Pancreas (tissue), 10 donors: ENCODE data around the gene PPCS. TPM values are rescaled to one million over a fixed set of nuclear protein-coding genes. Genes with fewer than 3 reads are reported as not detected.

Experiments
- ATAC-seq, 4 donors: fragments of 200-7000 bp; cut with Tn5 transposase; one replicate each; pipeline versions ENCODE4 v1.8.0 to v1.9.1; 2020; ENCODE audit warnings: mild to moderate bottlenecking in 4 of 4, moderate library complexity in 4 of 4
- DNase-seq, 6 donors: peaks; one replicate each; pipeline ENCODE4 v3.0.0-alpha.2; 2020
- FAIRE-seq: peaks from 2 replicates; lab custom pipeline; 2012; peaks lifted over from hg19 to GRCh38; lab: Jason Lieb, UNC
- H3K27ac ChIP-seq, 4 donors: fragments of 200-600 bp; sonication (generic); 1 replicate in 3 of 4; 2 replicates in 1 of 4; pipeline versions ENCODE4 v1.5.0 to v1.8.0; 2020
- H3K27me3 ChIP-seq, 4 donors: fragments of 200-600 bp; one replicate each; pipeline ENCODE4 v1.8.0; 2021
- H3K36me3 ChIP-seq, 3 donors: fragments of 200-600 bp; sonication (generic) in 1 of 3; one replicate each; pipeline versions ENCODE4 v1.5.0 to v1.8.0; 2020 to 2021
- H3K4me1 ChIP-seq, 3 donors: fragments of 200-600 bp; one replicate each; pipeline ENCODE4 v1.8.0; 2021
- H3K4me3 ChIP-seq, 4 donors: fragments of 200-600 bp; sonication (generic) in 2 of 4; one replicate each; pipeline versions ENCODE4 v1.5.0 to v1.8.0; 2020 to 2021
- H3K9me3 ChIP-seq, 4 donors: fragments of 200-600 bp; one replicate each; pipeline ENCODE4 v1.8.0; 2021
- WGBS, 2 donors: extraction: QIAGEN DNeasy Blood & Tissue Kit; methylation state at CpG; one replicate each; pipeline ENCODE4 v1.1.7; 2013; 5-methylcytosine and 5-hydroxymethylcytosine counted together
- intact Hi-C, 3 donors: fragments of 100-400 bp; cut with DNase I; formaldehyde crosslinking; loops; one replicate each; pipeline versions ENCODE4 v1.11.1 to v1.14.2; 2022
- polyA plus RNA-seq, 2 donors: library from polyadenylated mRNA; stranded (reverse); fragments of 200-250 nt; gene quantifications; one replicate each; pipeline ENCODE4 v1.2.3, GENCODE V29; 2013
- total RNA-seq, 6 donors: library from RNA; stranded (reverse); fragmentation: NEBNext Ultra II Directional in 4 of 6; extraction: Animal tissue kit (Norgen Biotek cat#: 25700) in 4 of 6; gene quantifications; one replicate each; pipeline versions ENCODE4 v1.2.1 to v1.2.4, GENCODE V29; 2021 to 2023
- TF ChIP-seq, protein P1 (sequence below), 4 donors: fragments of 200-600 bp; sonication (generic) in 3 of 4; IDR thresholded peaks; one replicate each; pipeline versions ENCODE4 v1.5.0 to v1.8.0; 2021; ENCODE audit warnings: antibody characterized with exemption in 4 of 4
- donor health status: healthy with polysubstance abuse.
- donor health status: DM: no; HTN: no; CAD: no; lungs with moderate emphysema.
- donor health status: DM: no; HTN: no; CAD: no.
- donor health status: control.
- donor health status: control.
- donor health status: Bipolar disorder and iron deficiency.
- donor health status: DM: yes; HTN: yes; CAD: no.
- donor health status: DM: no; HTN: no; CAD: no.
- donor health status: DM: no; HTN: no; CAD: no.
- donor health status: DM: yes; HTN: yes; CAD: no.

The PPCS gene
- 10 to 100 TPM; 25.5 to 40.7 (median 34.4) TPM for total RNA-seq
- 10 to 100 TPM; 54.9 to 62.3 TPM for polyA plus RNA-seq

GRCh38 chr1:42456010-42456753, at the start of gene PPCS, which contains the start of gene ZMYND12:
Gene PPCS (plus strand): TSS chr1:42456543. CDS start chr1:42456566, 23 bp downstream.
Gene ZMYND12 (minus strand): TSS chr1:42456022. CDS start chr1:42455997, 25 bp downstream.
- intact Hi-C loops: loop anchor here in 1 of 3 donors (10.0 kb wide), 1 partner anchor 111 kb away; no protein-coding TSS in a partner anchor
- 0% methylated on average over 60 to 66 of the region's 66 CpGs for whole genome bisulfite sequencing, 2 donors
- Histone ChIP-seq H3K4me1 (peaks cover 12 to 23% (median 16%) of the 10 kb centered on the region in 3 donors), H3K27ac (peak within 1 kb of the TSS; percentile 92 to 97 (median 94)), H3K27me3 (no peaks in the 10 kb centered on the region), H3K9me3 (no peaks in the 10 kb centered on the region), H3K4me3 (peak within 1 kb of the TSS; percentile 85 to 99 (median 92)), H3K36me3 (peaks cover 0 to 5% (median 0%) of the 10 kb centered on the region in 3 donors)
- ATAC-seq: peak; percentile 93 to 97 (median 95)
- DNase-seq: peak; percentile 83 to 94 (median 89)
- TF ChIP-seq, protein P1, sequence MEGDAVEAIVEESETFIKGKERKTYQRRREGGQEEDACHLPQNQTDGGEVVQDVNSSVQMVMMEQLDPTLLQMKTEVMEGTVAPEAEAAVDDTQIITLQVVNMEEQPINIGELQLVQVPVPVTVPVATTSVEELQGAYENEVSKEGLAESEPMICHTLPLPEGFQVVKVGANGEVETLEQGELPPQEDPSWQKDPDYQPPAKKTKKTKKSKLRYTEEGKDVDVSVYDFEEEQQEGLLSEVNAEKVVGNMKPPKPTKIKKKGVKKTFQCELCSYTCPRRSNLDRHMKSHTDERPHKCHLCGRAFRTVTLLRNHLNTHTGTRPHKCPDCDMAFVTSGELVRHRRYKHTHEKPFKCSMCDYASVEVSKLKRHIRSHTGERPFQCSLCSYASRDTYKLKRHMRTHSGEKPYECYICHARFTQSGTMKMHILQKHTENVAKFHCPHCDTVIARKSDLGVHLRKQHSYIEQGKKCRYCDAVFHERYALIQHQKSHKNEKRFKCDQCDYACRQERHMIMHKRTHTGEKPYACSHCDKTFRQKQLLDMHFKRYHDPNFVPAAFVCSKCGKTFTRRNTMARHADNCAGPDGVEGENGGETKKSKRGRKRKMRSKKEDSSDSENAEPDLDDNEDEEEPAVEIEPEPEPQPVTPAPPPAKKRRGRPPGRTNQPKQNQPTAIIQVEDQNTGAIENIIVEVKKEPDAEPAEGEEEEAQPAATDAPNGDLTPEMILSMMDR (IDR thresholded peaks at IDR 0.05): peak in 1 of 4 donors; percentile 10
- no peak for FAIRE-seq

- TF ChIP-seq, protein P1 (IDR thresholded peaks at IDR 0.05): no peak
- H3K4me1 ChIP-seq: no peaks in the 10 kb centered on the region
- intact Hi-C loops: no loop called here
- H3K36me3 ChIP-seq: no peaks in the 10 kb centered on the region
- no peak for DNase-seq
- ATAC-seq: no peak
- H3K27ac ChIP-seq: no peak overlapping the region
- FAIRE-seq: no peak
- H3K4me3 ChIP-seq: no peak overlapping the region
- no peaks in the 10 kb centered on the region for H3K9me3 ChIP-seq
- no peaks in the 10 kb centered on the region for H3K27me3 ChIP-seq
- WGBS, 2 donors: 88 to 89% methylated on average over 17 of the region's 17 CpGs
Measured at GRCh38 chr1:42414551-42415496, 41.5 kb upstream of the PPCS start.

- peak in 3 of 6 donors; percentile 65 to 78 (median 73) for DNase-seq
- no peak for FAIRE-seq
- peak in 3 of 4 donors; percentile 57 to 72 (median 71) for ATAC-seq
- no peak overlapping the region for H3K27ac ChIP-seq
- peaks cover 0 to 13% (median 11%) of the 10 kb centered on the region in 3 donors for H3K4me1 ChIP-seq
- TF ChIP-seq, protein P1 (IDR thresholded peaks at IDR 0.05): no peak
- no peaks in the 10 kb centered on the region for H3K9me3 ChIP-seq
- no peaks in the 10 kb centered on the region for H3K27me3 ChIP-seq
- intact Hi-C loops: no loop called here
- no peak overlapping the region for H3K4me3 ChIP-seq
- no peaks in the 10 kb centered on the region for H3K36me3 ChIP-seq
- WGBS, 2 donors: 16 to 50% methylated on average over 3 of the region's 3 CpGs
Measured at GRCh38 chr1:42417166-42417565, 39.2 kb upstream of the PPCS start.

- Histone ChIP-seq H3K4me1 (peaks cover 0 to 13% (median 11%) of the 10 kb centered on the region in 3 donors), H3K4me3 (no peak overlapping the region), H3K27me3 (no peaks in the 10 kb centered on the region), H3K27ac (no peak overlapping the region), H3K36me3 (no peaks in the 10 kb centered on the region), H3K9me3 (no peaks in the 10 kb centered on the region)
- no peak for DNase-seq
- intact Hi-C loops: no loop called here
- ATAC-seq: no peak
- no peak for FAIRE-seq
- TF ChIP-seq, protein P1 (IDR thresholded peaks at IDR 0.05): no peak
- WGBS, 2 donors: 95 to 100% methylated on average over 1 of the region's 1 CpG
Measured at GRCh38 chr1:42418516-42418915, 37.8 kb upstream of the PPCS start.
